Measurements from ENCODE around the gene ANKRD31.
"Not testable (repeated sequence)": the region's sequence is repeated elsewhere in the genome, so short reads cannot be mapped to it uniquely, and the experiment has no call there.

DNA sequence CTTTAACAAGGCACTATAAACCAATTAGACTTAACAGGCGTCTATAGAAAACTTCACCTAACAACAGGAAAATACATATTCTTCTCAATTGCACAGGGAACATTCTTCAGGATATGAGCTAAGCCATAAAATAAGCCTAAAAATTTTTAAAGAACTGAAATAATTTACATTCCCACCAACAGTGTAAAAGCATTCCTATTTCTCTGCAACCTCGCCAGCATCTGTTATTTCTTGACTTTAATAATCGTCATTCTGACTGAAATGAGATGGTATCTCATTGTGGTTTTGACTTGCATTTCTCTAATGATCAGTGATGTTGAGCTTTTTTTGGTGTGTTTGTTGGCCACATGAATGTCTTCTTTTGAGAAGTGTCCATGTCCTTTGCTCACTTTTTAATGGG is 140.7 kb downstream of the ANKRD31 start:
- TF ChIP-seq POLR2AphosphoS5 (IDR thresholded peaks at IDR 0.05); POLR2A (IDR thresholded peaks at IDR 0.05); EP300 (IDR thresholded peaks at IDR 0.05; ENCODE audit: low read depth): not testable (repeated sequence)
- TF ChIP-seq, protein P1, sequence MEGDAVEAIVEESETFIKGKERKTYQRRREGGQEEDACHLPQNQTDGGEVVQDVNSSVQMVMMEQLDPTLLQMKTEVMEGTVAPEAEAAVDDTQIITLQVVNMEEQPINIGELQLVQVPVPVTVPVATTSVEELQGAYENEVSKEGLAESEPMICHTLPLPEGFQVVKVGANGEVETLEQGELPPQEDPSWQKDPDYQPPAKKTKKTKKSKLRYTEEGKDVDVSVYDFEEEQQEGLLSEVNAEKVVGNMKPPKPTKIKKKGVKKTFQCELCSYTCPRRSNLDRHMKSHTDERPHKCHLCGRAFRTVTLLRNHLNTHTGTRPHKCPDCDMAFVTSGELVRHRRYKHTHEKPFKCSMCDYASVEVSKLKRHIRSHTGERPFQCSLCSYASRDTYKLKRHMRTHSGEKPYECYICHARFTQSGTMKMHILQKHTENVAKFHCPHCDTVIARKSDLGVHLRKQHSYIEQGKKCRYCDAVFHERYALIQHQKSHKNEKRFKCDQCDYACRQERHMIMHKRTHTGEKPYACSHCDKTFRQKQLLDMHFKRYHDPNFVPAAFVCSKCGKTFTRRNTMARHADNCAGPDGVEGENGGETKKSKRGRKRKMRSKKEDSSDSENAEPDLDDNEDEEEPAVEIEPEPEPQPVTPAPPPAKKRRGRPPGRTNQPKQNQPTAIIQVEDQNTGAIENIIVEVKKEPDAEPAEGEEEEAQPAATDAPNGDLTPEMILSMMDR (IDR thresholded peaks at IDR 0.05): not testable (repeated sequence)
